ENCODE data around the gene IL1RN. TPM values are rescaled to one million over a fixed set of nuclear protein-coding genes. Genes with fewer than 3 reads are reported as not detected.

Gene IL1RN
- polyA plus RNA-seq, 1 donor (not counting 4 experiments of a cell fraction or from before 2014, with no cell fraction given) = 128 TPM

DNA sequence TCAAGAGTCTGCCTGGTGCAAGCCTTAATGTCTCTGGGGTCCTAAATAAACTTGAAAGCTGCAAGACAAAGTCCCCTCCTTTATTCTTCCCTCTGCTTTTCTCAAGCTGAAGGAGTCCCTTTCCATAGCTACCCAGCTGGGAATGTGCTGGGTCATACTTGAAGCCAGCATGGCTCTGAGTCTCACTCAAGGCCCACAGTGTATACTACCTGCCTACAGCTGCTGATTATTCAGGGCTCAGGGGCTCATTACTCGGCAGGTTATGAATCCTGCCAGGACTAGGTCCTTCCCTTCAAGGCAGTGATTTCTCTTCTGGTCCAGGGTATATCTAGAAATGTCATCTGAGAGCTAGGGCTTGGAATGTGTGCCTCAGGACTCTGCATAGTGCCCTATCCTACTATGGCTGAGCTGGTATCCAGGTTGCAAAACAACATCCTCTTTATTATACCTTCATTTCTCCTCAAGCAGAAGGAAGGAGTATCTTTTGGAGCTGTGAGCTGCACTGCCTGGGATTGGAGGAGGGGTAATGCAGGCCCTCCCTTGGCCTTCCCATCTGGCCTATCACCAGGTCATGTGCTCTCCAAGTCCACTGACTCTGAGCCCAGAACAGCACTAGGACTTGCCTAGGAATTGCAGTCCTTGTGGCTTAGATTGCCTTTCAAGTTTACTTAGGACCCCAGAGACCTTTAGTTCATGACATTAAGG lies 22.3 kb downstream of the IL1RN start:
- no peaks in the 10 kb centered on the region for H3K9me1 ChIP-seq (ENCODE audit: control insufficient read depth, extremely low read depth, insufficient read depth, low read length)
- no peaks in the 10 kb centered on the region for H3K27me3 ChIP-seq (ENCODE audit: control insufficient read depth, extremely low read depth, insufficient read depth, low read length)
- no peaks in the 10 kb centered on the region for H4K20me1 ChIP-seq (ENCODE audit: control insufficient read depth, extremely low read depth, insufficient read depth, low read length)
- H3K4me2 ChIP-seq (ENCODE audit: control insufficient read depth, extremely low read depth, insufficient read depth, low read depth, low read length) = peak overlapping the region; percentile 63
- no peaks in the 10 kb centered on the region for H3K36me3 ChIP-seq (ENCODE audit: control insufficient read depth in 2 of 2, extremely low read depth in 1 of 2, insufficient read depth in 2 of 2, low read length in 2 of 2)
- peak; percentile 86 for FAIRE-seq
- H2AFZ ChIP-seq (ENCODE audit: control insufficient read depth, low read length) = peak overlapping the region; percentile 47
- no peaks in the 10 kb centered on the region for H3K79me2 ChIP-seq (ENCODE audit: control insufficient read depth, insufficient read depth, low read length)
- DNase-seq (ENCODE audit: low read depth, low spot score) = no peak
- H3K27ac ChIP-seq (ENCODE audit: control insufficient read depth, insufficient read depth, low read length) = peak overlapping the region; percentile 48
- TF ChIP-seq EZH2 (IDR thresholded peaks at IDR 0.05; ENCODE audit: low read length) = no peak
- TF ChIP-seq, protein P1, sequence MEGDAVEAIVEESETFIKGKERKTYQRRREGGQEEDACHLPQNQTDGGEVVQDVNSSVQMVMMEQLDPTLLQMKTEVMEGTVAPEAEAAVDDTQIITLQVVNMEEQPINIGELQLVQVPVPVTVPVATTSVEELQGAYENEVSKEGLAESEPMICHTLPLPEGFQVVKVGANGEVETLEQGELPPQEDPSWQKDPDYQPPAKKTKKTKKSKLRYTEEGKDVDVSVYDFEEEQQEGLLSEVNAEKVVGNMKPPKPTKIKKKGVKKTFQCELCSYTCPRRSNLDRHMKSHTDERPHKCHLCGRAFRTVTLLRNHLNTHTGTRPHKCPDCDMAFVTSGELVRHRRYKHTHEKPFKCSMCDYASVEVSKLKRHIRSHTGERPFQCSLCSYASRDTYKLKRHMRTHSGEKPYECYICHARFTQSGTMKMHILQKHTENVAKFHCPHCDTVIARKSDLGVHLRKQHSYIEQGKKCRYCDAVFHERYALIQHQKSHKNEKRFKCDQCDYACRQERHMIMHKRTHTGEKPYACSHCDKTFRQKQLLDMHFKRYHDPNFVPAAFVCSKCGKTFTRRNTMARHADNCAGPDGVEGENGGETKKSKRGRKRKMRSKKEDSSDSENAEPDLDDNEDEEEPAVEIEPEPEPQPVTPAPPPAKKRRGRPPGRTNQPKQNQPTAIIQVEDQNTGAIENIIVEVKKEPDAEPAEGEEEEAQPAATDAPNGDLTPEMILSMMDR (optimal IDR thresholded peaks at IDR 0.05 in 1 of 3, IDR thresholded peaks at IDR 0.05 in 1 of 3, conservative IDR thresholded peaks at IDR 0.05 in 1 of 3; ENCODE audit: extremely low read depth in 1 of 3, insufficient read depth in 2 of 3, low read length in 3 of 3) = no peak
- dilution Hi-C loops (cut with MboI; ENCODE audit: extremely low pct_ligation_motif_present, low sequenced_read_pairs) = no loop called here
- H3K9me3 ChIP-seq (ENCODE audit: control insufficient read depth, low read depth, low read length) = no peaks in the 10 kb centered on the region
- peaks cover 22% of the 10 kb centered on the region for H3K4me1 ChIP-seq (ENCODE audit: control insufficient read depth, extremely low read depth, insufficient read depth, low read length)
- no peak overlapping the region for H3K9ac ChIP-seq (ENCODE audit: control insufficient read depth, extremely low read depth, insufficient read depth, low read length)
- no peak overlapping the region for H3K4me3 ChIP-seq (ENCODE audit: control insufficient read depth in 2 of 3, extremely low read depth in 1 of 3, insufficient read depth in 2 of 3, low read depth in 1 of 3, low read length in 3 of 3)

DNA sequence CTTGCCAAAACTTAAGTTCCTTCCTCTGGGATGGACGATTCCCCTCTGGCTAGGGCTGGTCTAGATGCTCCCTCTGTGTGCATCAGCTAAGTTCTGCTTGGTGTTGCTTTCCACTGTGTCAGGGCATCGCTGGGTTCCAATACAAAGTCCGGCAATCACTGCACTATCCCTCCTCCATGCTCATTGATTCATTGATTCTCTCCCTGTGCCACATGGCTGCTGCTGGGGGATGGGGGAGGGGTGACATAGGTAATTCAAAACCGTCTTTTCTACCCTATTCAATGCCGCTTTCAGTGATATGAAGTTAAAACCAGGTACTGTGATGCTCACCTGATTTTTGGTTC lies 22.8 kb downstream of the IL1RN start:
- Histone ChIP-seq H3K4me3 (ENCODE audit: control insufficient read depth in 2 of 3, extremely low read depth in 1 of 3, insufficient read depth in 2 of 3, low read depth in 1 of 3, low read length in 3 of 3) (no peak overlapping the region), H3K9me3 (ENCODE audit: control insufficient read depth, low read depth, low read length) (no peaks in the 10 kb centered on the region), H3K9ac (ENCODE audit: control insufficient read depth, extremely low read depth, insufficient read depth, low read length) (no peak overlapping the region), H3K27me3 (ENCODE audit: control insufficient read depth, extremely low read depth, insufficient read depth, low read length) (no peaks in the 10 kb centered on the region), H3K9me1 (ENCODE audit: control insufficient read depth, extremely low read depth, insufficient read depth, low read length) (no peaks in the 10 kb centered on the region), H3K27ac (ENCODE audit: control insufficient read depth, insufficient read depth, low read length) (no peak overlapping the region), H3K4me1 (ENCODE audit: control insufficient read depth, extremely low read depth, insufficient read depth, low read length) (peaks cover 22% of the 10 kb centered on the region), H3K79me2 (ENCODE audit: control insufficient read depth, insufficient read depth, low read length) (no peaks in the 10 kb centered on the region), H4K20me1 (ENCODE audit: control insufficient read depth, extremely low read depth, insufficient read depth, low read length) (no peaks in the 10 kb centered on the region), H2AFZ (ENCODE audit: control insufficient read depth, low read length) (no peak overlapping the region), H3K4me2 (ENCODE audit: control insufficient read depth, extremely low read depth, insufficient read depth, low read depth, low read length) (no peak overlapping the region), H3K36me3 (ENCODE audit: control insufficient read depth in 2 of 2, extremely low read depth in 1 of 2, insufficient read depth in 2 of 2, low read length in 2 of 2) (no peaks in the 10 kb centered on the region)
- DNase-seq (ENCODE audit: low read depth, low spot score) (no peak), FAIRE-seq (no peak)
- dilution Hi-C loops (cut with MboI; ENCODE audit: extremely low pct_ligation_motif_present, low sequenced_read_pairs) = no loop called here
- TF ChIP-seq, protein P1 (optimal IDR thresholded peaks at IDR 0.05 in 1 of 3, IDR thresholded peaks at IDR 0.05 in 1 of 3, conservative IDR thresholded peaks at IDR 0.05 in 1 of 3; ENCODE audit: extremely low read depth in 1 of 3, insufficient read depth in 2 of 3, low read length in 3 of 3) = no peak
- no peak for TF ChIP-seq EZH2 (IDR thresholded peaks at IDR 0.05; ENCODE audit: low read length)
